ENCODE measurements around the gene CLIC4. TPM values are rescaled to one million over a fixed set of nuclear protein-coding genes. Genes with fewer than 3 reads are reported as not detected.

The CLIC4 gene
- total RNA-seq (2022; extraction: Qiagen RNA extraction; ENCODE audit: low read depth), result 31.5 to 51.9 TPM (median 41.0 TPM) in 5 replicates

DNA sequence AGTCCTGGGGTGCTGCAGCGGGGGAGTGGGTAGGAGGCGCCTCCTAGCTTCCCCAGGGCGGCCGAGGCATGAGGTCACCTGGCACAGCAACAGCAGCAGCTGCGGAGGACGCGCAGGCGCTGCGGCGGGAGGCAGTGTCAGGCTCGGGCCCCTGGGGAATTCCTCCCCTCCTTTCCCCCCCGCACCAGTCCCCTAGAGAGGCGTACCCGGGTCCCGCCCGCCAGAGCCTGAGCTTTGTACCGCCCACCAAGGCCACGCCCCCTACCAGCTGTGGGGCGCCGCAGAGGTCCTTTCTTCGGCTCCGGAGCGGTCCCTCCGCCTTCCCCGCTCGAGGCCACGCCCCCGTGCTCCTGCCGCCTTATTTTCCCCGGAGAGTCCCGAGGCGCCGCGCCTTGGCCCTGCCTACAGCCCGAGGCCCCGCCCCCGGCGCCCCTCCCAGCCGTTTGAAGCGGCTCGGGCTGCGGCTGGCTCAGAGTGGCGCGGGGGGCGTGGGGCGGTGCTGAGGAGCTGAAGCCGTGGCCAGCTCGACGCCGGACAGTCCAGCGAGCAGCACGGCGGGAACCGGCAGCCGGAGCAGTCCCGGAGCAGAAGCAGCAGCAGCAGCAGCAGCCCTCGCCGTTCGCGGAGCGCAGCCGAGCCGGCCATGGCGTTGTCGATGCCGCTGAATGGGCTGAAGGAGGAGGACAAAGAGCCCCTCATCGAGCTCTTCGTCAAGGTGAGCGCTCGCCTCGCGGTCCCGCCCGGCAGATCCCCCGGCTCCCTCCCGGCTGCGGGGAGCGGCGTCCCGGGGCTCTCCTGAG, at the start of gene CLIC4:
Gene CLIC4, plus strand, starts transcription at position 537 of the 800 bp plus-strand sequence. Its CDS starts 107 bp downstream, at position 644.

Other genes with a start within 250 kb of the CLIC4 start
- gene RCAN3, start 242.6 kb upstream of the CLIC4 start, total RNA-seq (2022; extraction: Qiagen RNA extraction; ENCODE audit: low read depth), result 9.8 to 13.6 TPM (median 12.5 TPM) in 5 replicates
- gene NCMAP, start 189.4 kb upstream of the CLIC4 start, total RNA-seq (2022; extraction: Qiagen RNA extraction; ENCODE audit: low read depth), result 0.02 TPM in 2 of 5 replicates, not detected in the others
- gene SRRM1, start 102.1 kb upstream of the CLIC4 start, total RNA-seq (2022; extraction: Qiagen RNA extraction; ENCODE audit: low read depth), result 41.9 to 53.9 TPM (median 47.3 TPM) in 5 replicates
- gene RUNX3, start 184.8 kb downstream of the CLIC4 start, total RNA-seq (2022; extraction: Qiagen RNA extraction; ENCODE audit: low read depth), result 5.1 to 9.6 TPM (median 6.2 TPM) in 5 replicates